Measurements from ENCODE around the gene NPLOC4. TPM values are rescaled to one million over a fixed set of nuclear protein-coding genes. Genes with fewer than 3 reads are reported as not detected.

The NPLOC4 gene
- total RNA-seq, 1 donor from 2014 or later: 44.1 TPM

- DNase-seq (ENCODE audit: low spot score): no peak
- Mint-ChIP-seq H3K9me3 (no peaks in the 10 kb centered on the region), H3K27me3 (ENCODE audit: insufficient read depth, low read depth) (no peaks in the 10 kb centered on the region), H3K4me3 (no peak overlapping the region), H3K4me1 (no peaks in the 10 kb centered on the region), H3K36me3 (peaks cover 21% of the 10 kb centered on the region), H3K27ac (no peak overlapping the region)
- no peaks in the 10 kb centered on the region for H3K79me2 ChIP-seq (ENCODE audit: low read depth)
- H3K27me3 ChIP-seq: no peaks in the 10 kb centered on the region
- H3K4me2 ChIP-seq: no peak overlapping the region
- no peaks in the 10 kb centered on the region for H3K4me1 ChIP-seq
- no peaks in the 10 kb centered on the region for H3K36me3 ChIP-seq
- H4K20me1 ChIP-seq (ENCODE audit: low read depth): peaks cover 5% of the 10 kb centered on the region
- H3K4me3 ChIP-seq: no peak overlapping the region
- H2AFZ ChIP-seq (replicated peaks): no peak overlapping the region
- no peaks in the 10 kb centered on the region for H3K9me3 ChIP-seq (ENCODE audit: low read depth)
- no peak overlapping the region for H3K27ac ChIP-seq
- TF ChIP-seq, protein P1, sequence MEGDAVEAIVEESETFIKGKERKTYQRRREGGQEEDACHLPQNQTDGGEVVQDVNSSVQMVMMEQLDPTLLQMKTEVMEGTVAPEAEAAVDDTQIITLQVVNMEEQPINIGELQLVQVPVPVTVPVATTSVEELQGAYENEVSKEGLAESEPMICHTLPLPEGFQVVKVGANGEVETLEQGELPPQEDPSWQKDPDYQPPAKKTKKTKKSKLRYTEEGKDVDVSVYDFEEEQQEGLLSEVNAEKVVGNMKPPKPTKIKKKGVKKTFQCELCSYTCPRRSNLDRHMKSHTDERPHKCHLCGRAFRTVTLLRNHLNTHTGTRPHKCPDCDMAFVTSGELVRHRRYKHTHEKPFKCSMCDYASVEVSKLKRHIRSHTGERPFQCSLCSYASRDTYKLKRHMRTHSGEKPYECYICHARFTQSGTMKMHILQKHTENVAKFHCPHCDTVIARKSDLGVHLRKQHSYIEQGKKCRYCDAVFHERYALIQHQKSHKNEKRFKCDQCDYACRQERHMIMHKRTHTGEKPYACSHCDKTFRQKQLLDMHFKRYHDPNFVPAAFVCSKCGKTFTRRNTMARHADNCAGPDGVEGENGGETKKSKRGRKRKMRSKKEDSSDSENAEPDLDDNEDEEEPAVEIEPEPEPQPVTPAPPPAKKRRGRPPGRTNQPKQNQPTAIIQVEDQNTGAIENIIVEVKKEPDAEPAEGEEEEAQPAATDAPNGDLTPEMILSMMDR (IDR thresholded peaks at IDR 0.05): no peak
- no peak for TF ChIP-seq EZH2phosphoT487 (IDR thresholded peaks at IDR 0.05)
- no peak for TF ChIP-seq EZH2 (IDR thresholded peaks at IDR 0.05)
- peaks cover 5% of the 10 kb centered on the region for H3F3A ChIP-seq (ENCODE audit: low read depth)
- no peak overlapping the region for H3K9ac ChIP-seq
These were observed 28.8 kb downstream of the NPLOC4 start for GRCh38 chr17:81608082-81608481.

DNA sequence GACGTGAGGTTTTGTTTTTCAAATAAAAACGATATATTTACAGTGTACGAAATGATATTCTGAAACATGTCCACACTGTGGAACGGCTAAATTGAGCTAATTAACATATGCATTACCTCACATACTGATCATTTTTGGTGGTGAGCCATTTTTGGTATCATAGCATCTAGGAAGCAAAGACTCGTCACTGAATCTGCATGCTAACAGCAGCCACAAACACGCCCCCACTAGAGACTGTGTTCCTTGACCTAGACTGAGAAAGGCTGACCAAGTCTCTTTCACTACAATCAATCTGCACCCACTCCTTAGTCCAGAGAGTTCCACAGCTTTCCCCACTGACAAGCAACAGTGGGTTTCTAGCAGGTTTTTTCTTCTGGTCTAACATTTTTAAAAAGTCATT lies 29.5 kb downstream of the NPLOC4 start:
- no peak for TF ChIP-seq EZH2 (IDR thresholded peaks at IDR 0.05)
- no peak for TF ChIP-seq EZH2phosphoT487 (IDR thresholded peaks at IDR 0.05)
- TF ChIP-seq, protein P1 (IDR thresholded peaks at IDR 0.05): no peak
- peaks cover 19% of the 10 kb centered on the region for H3K36me3 Mint-ChIP-seq
- no peaks in the 10 kb centered on the region for H3K36me3 ChIP-seq

GRCh38 chr17:81603846-81604610 lies 32.9 kb downstream of the NPLOC4 start:
- no peak overlapping the region for H3K27ac Mint-ChIP-seq
- no peaks in the 10 kb centered on the region for H3K27me3 Mint-ChIP-seq (ENCODE audit: insufficient read depth, low read depth)

More for the DNA sequence above, 29.5 kb downstream of the NPLOC4 start:
- H2AFZ ChIP-seq (replicated peaks): no peak overlapping the region
- Mint-ChIP-seq H3K9me3 (no peaks in the 10 kb centered on the region), H3K27ac (no peak overlapping the region), H3K27me3 (ENCODE audit: insufficient read depth, low read depth) (no peaks in the 10 kb centered on the region), H3K4me3 (no peak overlapping the region), H3K4me1 (no peaks in the 10 kb centered on the region)
- no peak overlapping the region for H3K27ac ChIP-seq
- H3K4me1 ChIP-seq: no peaks in the 10 kb centered on the region
- peaks cover 8% of the 10 kb centered on the region for H3F3A ChIP-seq (ENCODE audit: low read depth)
- H3K4me3 ChIP-seq: no peak overlapping the region
- no peaks in the 10 kb centered on the region for H3K27me3 ChIP-seq
- no peak overlapping the region for H3K4me2 ChIP-seq
- no peak for DNase-seq (ENCODE audit: low spot score)
- H3K9ac ChIP-seq: no peak overlapping the region
- H3K79me2 ChIP-seq (ENCODE audit: low read depth): no peaks in the 10 kb centered on the region
- H3K9me3 ChIP-seq (ENCODE audit: low read depth): no peaks in the 10 kb centered on the region
- no peaks in the 10 kb centered on the region for H4K20me1 ChIP-seq (ENCODE audit: low read depth)

More at GRCh38 chr17:81603846-81604610, 32.9 kb downstream of the NPLOC4 start:
- TF ChIP-seq, protein P1 (IDR thresholded peaks at IDR 0.05): no peak
- TF ChIP-seq EZH2 (IDR thresholded peaks at IDR 0.05): no peak
- no peak for TF ChIP-seq EZH2phosphoT487 (IDR thresholded peaks at IDR 0.05)
- H3K9ac ChIP-seq: no peak overlapping the region
- no peak overlapping the region for H3K4me2 ChIP-seq
- no peak overlapping the region for H3K27ac ChIP-seq
- no peaks in the 10 kb centered on the region for H3K9me3 Mint-ChIP-seq
- peaks cover 18% of the 10 kb centered on the region for H3K36me3 Mint-ChIP-seq
- H3K4me3 ChIP-seq: no peak overlapping the region
- peaks cover 8% of the 10 kb centered on the region for H3K79me2 ChIP-seq (ENCODE audit: low read depth)
- H2AFZ ChIP-seq (replicated peaks): no peak overlapping the region
- peaks cover 20% of the 10 kb centered on the region for H3F3A ChIP-seq (ENCODE audit: low read depth)
- no peaks in the 10 kb centered on the region for H3K4me1 ChIP-seq
- H3K4me1 Mint-ChIP-seq: no peaks in the 10 kb centered on the region
- H3K27me3 ChIP-seq: no peaks in the 10 kb centered on the region
- no peaks in the 10 kb centered on the region for H3K36me3 ChIP-seq
- H3K9me3 ChIP-seq (ENCODE audit: low read depth): no peaks in the 10 kb centered on the region
- H4K20me1 ChIP-seq (ENCODE audit: low read depth): peaks cover 20% of the 10 kb centered on the region
- DNase-seq (ENCODE audit: low spot score): no peak
- H3K4me3 Mint-ChIP-seq: no peak overlapping the region

Measured in neural progenitor cell (in vitro differentiated cells).